K562 (cell line): ENCODE results near the gene STX18. TPM values are rescaled to one million over a fixed set of nuclear protein-coding genes. Genes with fewer than 3 reads are reported as not detected.

Experiments used
- ATF3 ChIP-seq, 2 experiments: fragments of 450-650 bp in 1 of 2; sonication (generic) in 1 of 2; formaldehyde crosslinking in 1 of 2; IDR thresholded peaks in 1 of 2; conservative IDR thresholded peaks in 1 of 2; 2 replicates each; pipeline versions ENCODE4 v1.6.1 to v1.8.1; 2016 to 2023; ENCODE audit warnings: mild to moderate bottlenecking in 2 of 2, moderate library complexity in 2 of 2, inconsistent platforms in 1 of 2, missing genetic modification reagents in 1 of 2
- CHD2 ChIP-seq: IDR thresholded peaks from 2 replicates; pipeline ENCODE4 v1.6.1; 2011; ENCODE audit warnings: low read depth, low read length
- COPS2 ChIP-seq: fragments of 450-650 bp; conservative IDR thresholded peaks from 2 replicates; pipeline ENCODE4 v1.6.1; 2016; ENCODE audit warnings: mild to moderate bottlenecking, moderate library complexity
- ID3 ChIP-seq, 2 experiments: fragments of 250-450 bp in 1 of 2; fragments of 450-650 bp in 1 of 2; sonication (Bioruptor Pico) in 1 of 2; IDR thresholded peaks; 2 replicates each; pipeline versions ENCODE4 v1.6.1 to v1.8.0; 2016 to 2021; ENCODE audit warnings: mild to moderate bottlenecking in 2 of 2, moderate library complexity in 2 of 2, missing compliant biosample characterization in 1 of 2, missing genetic modification characterization in 1 of 2
- IFI16 ChIP-seq: fragments of 250-450 bp; sonication (Bioruptor Pico); IDR thresholded peaks from 2 replicates; pipeline ENCODE4 v2.1.2; 2022; ENCODE audit warnings: mild to moderate bottlenecking, inconsistent platforms
- MEF2D ChIP-seq: conservative IDR thresholded peaks from 2 replicates; pipeline ENCODE4 v1.6.1; 2016; ENCODE audit warnings: low read depth, missing genetic modification characterization, missing compliant biosample characterization
- NRF1 ChIP-seq, 2 experiments: fragments of 450-650 bp; IDR thresholded peaks in 1 of 2; conservative IDR thresholded peaks in 1 of 2; 2 replicates each; pipeline ENCODE4 v1.6.1; 2014; ENCODE audit warnings: mild to moderate bottlenecking in 2 of 2
- POLR2AphosphoS5 ChIP-seq: IDR thresholded peaks from 2 replicates; pipeline ENCODE4 v1.6.1; 2011; ENCODE audit warnings: mild to moderate bottlenecking, low read depth, low read length, moderate library complexity; ENCODE audit not compliant: control insufficient read depth, insufficient read depth
- TAF9B ChIP-seq: fragments of 450-650 bp; IDR thresholded peaks from 2 replicates; pipeline ENCODE4 v1.6.1; 2018; ENCODE audit warnings: mild to moderate bottlenecking; ENCODE audit not compliant: partially characterized antibody
- TGIF2 ChIP-seq: sonication (generic); formaldehyde crosslinking; IDR thresholded peaks from 2 replicates; pipeline ENCODE4 v1.8.1; 2022; ENCODE audit warnings: mild to moderate bottlenecking, missing genetic modification reagents, moderate library complexity
- ZNF263 ChIP-seq: sonication (generic); formaldehyde crosslinking; IDR thresholded peaks from 2 replicates; pipeline ENCODE4 v1.8.0; 2022; ENCODE audit warnings: mild to moderate bottlenecking, missing genetic modification reagents, borderline replicate concordance
- ZNF589 ChIP-seq: fragments of 200-800 bp; sonication (Bioruptor generic); IDR thresholded peaks from 2 replicates; pipeline ENCODE4 v1.6.1; 2016; ENCODE audit warnings: low read depth, missing genetic modification characterization, missing compliant biosample characterization
- ZNF785 ChIP-seq: fragments of 250-450 bp; sonication (Bioruptor Pico); IDR thresholded peaks from 2 replicates; pipeline ENCODE4 v1.4.0; 2020; ENCODE audit warnings: mild to moderate bottlenecking
- polyA plus RNA-seq, 8 experiments: library from polyadenylated mRNA; depleted of rRNA in 4 of 8; stranded (reverse) in 5 of 8; unstranded in 3 of 8; fragments of >200 nt; fragmentation: Nextera tagmentation in 2 of 8; fragmentation: Illumina TruSeq in 1 of 8; extraction: Ambion mirVana in 2 of 8; extraction: Trizol in 1 of 8; gene quantifications; 2 replicates each; pipeline versions ENCODE4 v1.2.1 to v1.2.3, GENCODE V29; 2011 to 2014; ENCODE audit warnings: inconsistent platforms in 1 of 8, missing spikeins in 1 of 8
- total RNA-seq, 7 experiments: library from RNA; depleted of rRNA in 6 of 7; stranded (reverse); fragments of >200 nt in 6 of 7; fragmentation: Illumina TruSeq in 2 of 7; extraction: Trizol in 2 of 7; gene quantifications; 2 replicates each; pipeline versions ENCODE4 v1.2.1 to v1.2.3, GENCODE V29; 2011 to 2021; ENCODE audit warnings: low replicate concordance in 1 of 7

Gene STX18
- total and polyA plus RNA-seq, 9 of the 15 experiments (the other 6 are each of a cell fraction or from before 2014, with no cell fraction given), result 6.2 to 41.7 (median 22.7) TPM

- TF ChIP-seq ID3 (CRISPR knock-in tag; IDR thresholded peaks at IDR 0.05) (no peak), ID3 (tag; IDR thresholded peaks at IDR 0.05) (peak; percentile 90), MEF2D (no peak), TAF9B (peak; percentile 96), ZNF263 (CRISPR knock-in tag) (no peak), POLR2AphosphoS5 (peak; percentile 82), ZNF785 (no peak), NRF1 (conservative IDR thresholded peaks at IDR 0.05 in 1 of 2, IDR thresholded peaks at IDR 0.05 in 1 of 2) (peak in 1 of 2 experiments; percentile 71), ATF3 (IDR thresholded peaks at IDR 0.05) (0 out of 2 replicates have a peak, but pooled peaks have one; percentile 20), ATF3 (CRISPR knock-in tag; conservative IDR thresholded peaks at IDR 0.05) (0 out of 2 replicates have a peak, but pooled peaks have one; percentile 31), CHD2 (0 out of 2 replicates have a peak, but pooled peaks have one; percentile 54), IFI16 (no peak), TGIF2 (CRISPR knock-in tag) (0 out of 2 replicates have a peak, but pooled peaks have one; percentile 66), ZNF589 (CRISPR knock-in tag) (peak; percentile 40; the same call in 1 of the 2 replicates), COPS2 (no peak)
These were observed at the start of gene STX18 (continued) for GRCh38 chr4:4541661-4542570.
